Endothelial cell of umbilical vein (primary cell): ENCODE results near the gene C3orf85.

Experiments used
- EZH2 ChIP-seq: IDR thresholded peaks from 2 replicates; pipeline ENCODE4 v1.6.1; 2012; ENCODE audit warnings: borderline replicate concordance, low read depth, mild to moderate bottlenecking, moderate library complexity, low read length, inconsistent platforms; ENCODE audit not compliant: severe bottlenecking
- JUN ChIP-seq: IDR thresholded peaks from 2 replicates; pipeline ENCODE4 v1.6.1; 2011; ENCODE audit warnings: borderline replicate concordance, low read depth; ENCODE audit not compliant: insufficient read length, insufficient read depth
- POLR2AphosphoS5 ChIP-seq: IDR thresholded peaks from 2 replicates; pipeline ENCODE4 v1.6.1; 2012; ENCODE audit warnings: low read depth, mild to moderate bottlenecking, control low read depth, low read length, moderate library complexity; ENCODE audit not compliant: insufficient read depth
- TF ChIP-seq, protein P1 (sequence below), 2 donors: IDR thresholded peaks; 1 replicate in 1 of 2; 2 replicates in 1 of 2; pipeline ENCODE4 v1.5.1; 2011; ENCODE audit warnings: low read length in 2 of 2, mild to moderate bottlenecking in 2 of 2, moderate library complexity in 2 of 2, control low read depth in 1 of 2, inconsistent platforms in 1 of 2, low read depth in 1 of 2; ENCODE audit not compliant: insufficient read depth in 1 of 2; ENCODE audit errors: extremely low read depth in 1 of 2

DNA sequence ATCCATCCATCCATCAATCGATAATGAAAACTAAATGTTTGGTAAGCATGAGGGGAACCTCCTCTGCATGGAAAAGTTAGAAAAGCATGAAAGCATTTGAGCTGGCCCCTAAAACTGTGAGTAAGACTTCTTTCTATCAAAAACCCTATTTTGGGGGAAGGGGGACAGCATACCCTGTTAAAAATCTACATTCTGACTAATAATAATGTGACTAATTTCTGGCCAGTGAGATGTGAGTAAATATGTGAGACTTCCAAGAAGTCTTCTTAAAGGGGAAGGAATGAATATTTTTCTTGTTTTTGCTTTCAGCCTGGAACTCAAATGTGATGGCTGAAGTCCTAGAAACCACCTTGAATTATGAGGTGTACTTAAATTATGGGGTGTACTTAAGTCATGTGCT lies 54.9 kb downstream of the C3orf85 start:
- TF ChIP-seq, protein P1, sequence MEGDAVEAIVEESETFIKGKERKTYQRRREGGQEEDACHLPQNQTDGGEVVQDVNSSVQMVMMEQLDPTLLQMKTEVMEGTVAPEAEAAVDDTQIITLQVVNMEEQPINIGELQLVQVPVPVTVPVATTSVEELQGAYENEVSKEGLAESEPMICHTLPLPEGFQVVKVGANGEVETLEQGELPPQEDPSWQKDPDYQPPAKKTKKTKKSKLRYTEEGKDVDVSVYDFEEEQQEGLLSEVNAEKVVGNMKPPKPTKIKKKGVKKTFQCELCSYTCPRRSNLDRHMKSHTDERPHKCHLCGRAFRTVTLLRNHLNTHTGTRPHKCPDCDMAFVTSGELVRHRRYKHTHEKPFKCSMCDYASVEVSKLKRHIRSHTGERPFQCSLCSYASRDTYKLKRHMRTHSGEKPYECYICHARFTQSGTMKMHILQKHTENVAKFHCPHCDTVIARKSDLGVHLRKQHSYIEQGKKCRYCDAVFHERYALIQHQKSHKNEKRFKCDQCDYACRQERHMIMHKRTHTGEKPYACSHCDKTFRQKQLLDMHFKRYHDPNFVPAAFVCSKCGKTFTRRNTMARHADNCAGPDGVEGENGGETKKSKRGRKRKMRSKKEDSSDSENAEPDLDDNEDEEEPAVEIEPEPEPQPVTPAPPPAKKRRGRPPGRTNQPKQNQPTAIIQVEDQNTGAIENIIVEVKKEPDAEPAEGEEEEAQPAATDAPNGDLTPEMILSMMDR (IDR thresholded peaks at IDR 0.05; ENCODE audit: extremely low read depth in 1 of 2, insufficient read depth in 1 of 2, low read depth in 1 of 2, low read length in 2 of 2): no peak
- TF ChIP-seq EZH2 (no peak), POLR2AphosphoS5 (no peak), JUN (no peak)
